HepG2 (cell line): ENCODE results near the gene TKFC. TPM values are rescaled to one million over a fixed set of nuclear protein-coding genes. Genes with fewer than 3 reads are reported as not detected.

ENCODE experiments used
- BRD4 ChIP-seq: sonication (generic); formaldehyde crosslinking; IDR thresholded peaks from 2 replicates; pipeline ENCODE4 v1.4.0; 2020; ENCODE audit warnings: missing genetic modification reagents
- EHMT2 ChIP-seq: fragments of 200-600 bp; sonication (generic); IDR thresholded peaks from 2 replicates; pipeline ENCODE4 v1.7.0; 2017; ENCODE audit warnings: antibody characterized with exemption, low read depth, low read length, borderline replicate concordance
- HMG20B ChIP-seq: conservative IDR thresholded peaks from 2 replicates; pipeline ENCODE4 v1.6.1; 2016; ENCODE audit warnings: missing genetic modification reagents, missing compliant biosample characterization
- KAT7 ChIP-seq: IDR thresholded peaks from 2 replicates; pipeline ENCODE4 v1.6.1; 2018; ENCODE audit warnings: borderline replicate concordance, missing compliant biosample characterization
- KLF15 ChIP-seq: sonication (generic); formaldehyde crosslinking; IDR thresholded peaks from 2 replicates; pipeline ENCODE4 v1.8.1; 2023; ENCODE audit warnings: borderline replicate concordance, mild to moderate bottlenecking, inconsistent platforms, missing genetic modification reagents, mixed read lengths
- MAFK ChIP-seq, 2 experiments: IDR thresholded peaks in 1 of 2; conservative IDR thresholded peaks in 1 of 2; 2 replicates each; pipeline ENCODE4 v1.6.1; 2011; ENCODE audit warnings: improper control_type of control experiment in 2 of 2, low read length in 2 of 2
- MEIS1 ChIP-seq: sonication (generic); formaldehyde crosslinking; IDR thresholded peaks from 2 replicates; pipeline ENCODE4 v1.9.0; 2021; ENCODE audit warnings: mild to moderate bottlenecking, missing genetic modification reagents, moderate library complexity, borderline replicate concordance
- MIER3 ChIP-seq: IDR thresholded peaks from 2 replicates; pipeline ENCODE4 v1.6.1; 2016; ENCODE audit warnings: missing compliant biosample characterization, borderline replicate concordance
- NCOR1 ChIP-seq: fragments of 200-600 bp; sonication (generic); IDR thresholded peaks from 2 replicates; pipeline ENCODE4 v1.7.0; 2017; ENCODE audit warnings: antibody characterized with exemption, low read length, borderline replicate concordance
- NFATC3 ChIP-seq: sonication (generic); formaldehyde crosslinking; IDR thresholded peaks from 2 replicates; pipeline ENCODE4 v1.5.1; 2020; ENCODE audit warnings: mild to moderate bottlenecking, missing genetic modification reagents
- POLR2A ChIP-seq, 2 experiments: IDR thresholded peaks; 2 replicates each; pipeline ENCODE4 v1.6.1; 2011; ENCODE audit warnings: low read depth in 2 of 2, low read length in 2 of 2, mild to moderate bottlenecking in 1 of 2, moderate library complexity in 1 of 2; ENCODE audit not compliant: insufficient read depth in 1 of 2
- TBX2 ChIP-seq: sonication (generic); formaldehyde crosslinking; IDR thresholded peaks from 2 replicates; pipeline ENCODE4 v1.5.0; 2020; ENCODE audit warnings: missing genetic modification reagents, mild to moderate bottlenecking, borderline replicate concordance
- TCF7 ChIP-seq: sonication (generic); IDR thresholded peaks from 2 replicates; pipeline ENCODE4 v1.6.1; 2016; ENCODE audit warnings: antibody characterized with exemption, low read depth
- TIGD3 ChIP-seq: sonication (generic); formaldehyde crosslinking; IDR thresholded peaks from 2 replicates; pipeline ENCODE4 v1.5.1; 2020; ENCODE audit warnings: mild to moderate bottlenecking, missing genetic modification reagents, borderline replicate concordance
- ZBTB4 ChIP-seq: sonication (generic); formaldehyde crosslinking; IDR thresholded peaks from 2 replicates; pipeline ENCODE4 v1.4.0; 2020; ENCODE audit warnings: missing genetic modification reagents, mild to moderate bottlenecking, borderline replicate concordance
- ZNF136 ChIP-seq: sonication (generic); formaldehyde crosslinking; IDR thresholded peaks from 2 replicates; pipeline ENCODE4 v1.8.1; 2022; ENCODE audit warnings: low read depth, mild to moderate bottlenecking, moderate library complexity, missing genetic modification reagents
- ZNF678 ChIP-seq: sonication (generic); formaldehyde crosslinking; IDR thresholded peaks from 2 replicates; pipeline ENCODE4 v1.4.0; 2020; ENCODE audit warnings: mild to moderate bottlenecking, missing genetic modification reagents
- ZNF75D ChIP-seq: sonication (generic); formaldehyde crosslinking; IDR thresholded peaks from 2 replicates; pipeline ENCODE4 v1.8.1; 2023; ENCODE audit warnings: missing genetic modification reagents, mild to moderate bottlenecking, borderline replicate concordance
- ZNF782 ChIP-seq: sonication (generic); formaldehyde crosslinking; IDR thresholded peaks from 2 replicates; pipeline ENCODE4 v1.4.0; 2020; ENCODE audit warnings: missing genetic modification reagents, mild to moderate bottlenecking, borderline replicate concordance
- ZNF878 ChIP-seq: sonication (generic); formaldehyde crosslinking; IDR thresholded peaks from 2 replicates; pipeline ENCODE4 v1.8.1; 2023; ENCODE audit warnings: mild to moderate bottlenecking, missing genetic modification reagents, moderate library complexity
- polyA plus RNA-seq, 8 experiments: library from polyadenylated mRNA; depleted of rRNA in 3 of 8; stranded (reverse) in 7 of 8; unstranded in 1 of 8; fragments of >200 nt; fragmentation: Illumina TruSeq in 4 of 8; extraction: Trizol in 4 of 8; gene quantifications; 2 replicates each; pipeline versions ENCODE4 v1.2.1 to v1.2.3, GENCODE V29; 2011 to 2016; ENCODE audit warnings: low read depth in 4 of 8, missing spikeins in 1 of 8, mixed read lengths in 1 of 8; ENCODE audit not compliant: insufficient read depth in 1 of 8
- total RNA-seq, 5 experiments: library from RNA; depleted of rRNA; stranded (reverse); fragments of >200 nt; fragmentation: Illumina TruSeq; extraction: Trizol; gene quantifications; 2 replicates each; pipeline ENCODE4 v1.2.3, GENCODE V29; 2016; ENCODE audit warnings: low read depth in 1 of 5
- TF ChIP-seq, protein P1 (sequence below): sonication (generic); formaldehyde crosslinking; IDR thresholded peaks from 2 replicates; pipeline ENCODE4 v1.8.0; 2022; ENCODE audit warnings: mild to moderate bottlenecking, missing genetic modification reagents, borderline replicate concordance
- TF ChIP-seq, protein P2 (sequence below): sonication (generic); formaldehyde crosslinking; IDR thresholded peaks from 2 replicates; pipeline ENCODE4 v1.5.1; 2020; ENCODE audit warnings: mild to moderate bottlenecking, missing genetic modification reagents, moderate library complexity

Gene TKFC
- total and polyA plus RNA-seq, 2 of the 13 experiments (the other 11 are each of a cell fraction or from before 2014, with no cell fraction given): 147 to 197 TPM

DNA sequence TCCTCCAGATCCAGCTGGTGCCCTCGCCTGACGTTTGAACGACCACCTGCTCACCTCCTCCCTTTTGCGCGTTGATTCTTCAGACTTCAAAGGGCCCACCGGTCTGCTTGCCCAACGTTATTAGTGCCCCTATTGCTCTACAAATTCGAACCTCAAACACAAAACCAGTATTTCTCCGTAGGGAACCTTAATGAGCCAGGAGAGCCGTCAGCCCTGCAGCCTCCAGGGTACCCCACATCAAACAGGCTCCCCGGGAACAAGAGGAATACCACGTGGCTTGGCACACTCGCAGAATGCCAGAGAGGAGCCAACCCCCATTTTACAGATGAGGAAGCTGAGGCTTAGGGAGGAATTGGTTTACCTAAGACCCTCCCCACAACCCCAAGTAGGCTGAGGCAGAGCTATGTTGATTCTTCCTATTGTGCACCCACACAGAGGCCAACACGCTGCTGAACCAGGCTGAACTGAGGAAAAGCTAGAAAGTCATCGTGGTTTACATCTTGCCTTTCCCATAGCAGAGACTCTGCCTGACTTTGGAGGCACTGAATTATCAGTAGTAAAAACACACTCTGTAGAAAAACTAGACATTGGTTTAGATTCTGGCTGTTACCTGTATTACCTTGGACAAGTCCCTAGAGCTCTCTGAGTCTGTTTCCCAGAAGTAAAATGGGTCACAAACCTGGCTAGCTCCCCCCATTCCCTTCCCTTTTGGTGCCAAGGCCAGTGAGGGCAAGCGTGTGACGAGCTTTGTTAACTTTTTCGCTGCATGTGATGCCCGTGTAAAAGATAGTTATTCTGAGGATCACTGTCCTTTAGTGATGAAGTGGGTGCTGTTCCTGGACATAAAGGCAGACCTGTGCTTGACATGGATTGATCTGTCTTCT is 764 bp downstream of the TKFC start (continued):
- no peak for TF ChIP-seq EHMT2
- TF ChIP-seq ZNF782 (CRISPR knock-in tag): no peak
- TF ChIP-seq TIGD3 (CRISPR knock-in tag): no peak
- TF ChIP-seq KLF15 (CRISPR knock-in tag): no peak
- no peak for TF ChIP-seq KAT7 (CRISPR knock-in tag)
- no peak for TF ChIP-seq BRD4 (CRISPR knock-in tag)
- no peak for TF ChIP-seq HMG20B (CRISPR knock-in tag)
- TF ChIP-seq MIER3: no peak
- TF ChIP-seq, protein P1, sequence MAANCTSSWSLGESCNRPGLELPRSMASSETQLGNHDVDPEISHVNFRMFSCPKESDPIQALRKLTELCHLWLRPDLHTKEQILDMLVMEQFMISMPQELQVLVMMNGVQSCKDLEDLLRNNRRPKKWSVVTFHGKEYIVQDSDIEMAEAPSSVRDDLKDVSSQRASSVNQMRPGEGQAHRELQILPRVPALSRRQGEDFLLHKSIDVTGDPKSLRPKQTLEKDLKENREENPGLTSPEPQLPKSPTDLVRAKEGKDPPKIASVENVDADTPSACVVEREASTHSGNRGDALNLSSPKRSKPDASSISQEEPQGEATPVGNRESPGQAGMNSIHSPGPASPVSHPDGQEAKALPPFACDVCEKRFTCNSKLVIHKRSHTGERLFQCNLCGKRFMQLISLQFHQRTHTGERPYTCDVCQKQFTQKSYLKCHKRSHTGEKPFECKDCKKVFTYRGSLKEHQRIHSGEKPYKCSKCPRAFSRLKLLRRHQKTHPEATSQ (CRISPR knock-in tag): no peak
- TF ChIP-seq ZNF878 (CRISPR knock-in tag): peak; percentile 63; the same call in 1 of the 2 replicates
- no peak for TF ChIP-seq NCOR1
- no peak for TF ChIP-seq MEIS1
- no peak for TF ChIP-seq ZBTB4
- no peak for TF ChIP-seq TBX2 (CRISPR knock-in tag)
- no peak for TF ChIP-seq ZNF75D (CRISPR knock-in tag)
- no peak for TF ChIP-seq ZNF678
- TF ChIP-seq NFATC3 (CRISPR knock-in tag): no peak
- TF ChIP-seq POLR2A (IDR thresholded peaks at IDR 0.05; ENCODE audit: insufficient read depth in 1 of 2, low read depth in 2 of 2, low read length in 2 of 2): no peak
- no peak for TF ChIP-seq MAFK (conservative IDR thresholded peaks at IDR 0.05 in 1 of 2, IDR thresholded peaks at IDR 0.05 in 1 of 2; ENCODE audit: low read length in 2 of 2)
- TF ChIP-seq, protein P2, sequence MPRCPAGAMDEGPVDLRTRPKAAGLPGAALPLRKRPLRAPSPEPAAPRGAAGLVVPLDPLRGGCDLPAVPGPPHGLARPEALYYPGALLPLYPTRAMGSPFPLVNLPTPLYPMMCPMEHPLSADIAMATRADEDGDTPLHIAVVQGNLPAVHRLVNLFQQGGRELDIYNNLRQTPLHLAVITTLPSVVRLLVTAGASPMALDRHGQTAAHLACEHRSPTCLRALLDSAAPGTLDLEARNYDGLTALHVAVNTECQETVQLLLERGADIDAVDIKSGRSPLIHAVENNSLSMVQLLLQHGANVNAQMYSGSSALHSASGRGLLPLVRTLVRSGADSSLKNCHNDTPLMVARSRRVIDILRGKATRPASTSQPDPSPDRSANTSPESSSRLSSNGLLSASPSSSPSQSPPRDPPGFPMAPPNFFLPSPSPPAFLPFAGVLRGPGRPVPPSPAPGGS (CRISPR knock-in tag): no peak
- peak; percentile 31; the same call in 1 of the 2 replicates for TF ChIP-seq TCF7
- no peak for TF ChIP-seq ZNF136 (CRISPR knock-in tag)
